HG02973 (cell line): ENCODE data around the gene KYAT1.
A peak's percentile ranks its signal among the peaks of the same experiment; 100 is the strongest.

ENCODE experiments used
- ATAC-seq: cut with Tn5 transposase; IDR thresholded peaks from one replicate; pipeline ENCODE4 v1.9.1; 2021; ENCODE audit warnings: moderate library complexity; ENCODE audit not compliant: unreplicated experiment

KYAT1 gene

GRCh38 chr9:128786681-128787601 lies 94.8 kb downstream of the KYAT1 start, which contains the start of gene TBC1D13:
Gene TBC1D13, plus strand, starts transcription at chr9:128787253. Its CDS starts 101 bp downstream, at chr9:128787354.
- ATAC-seq = peak; percentile 71

DNA sequence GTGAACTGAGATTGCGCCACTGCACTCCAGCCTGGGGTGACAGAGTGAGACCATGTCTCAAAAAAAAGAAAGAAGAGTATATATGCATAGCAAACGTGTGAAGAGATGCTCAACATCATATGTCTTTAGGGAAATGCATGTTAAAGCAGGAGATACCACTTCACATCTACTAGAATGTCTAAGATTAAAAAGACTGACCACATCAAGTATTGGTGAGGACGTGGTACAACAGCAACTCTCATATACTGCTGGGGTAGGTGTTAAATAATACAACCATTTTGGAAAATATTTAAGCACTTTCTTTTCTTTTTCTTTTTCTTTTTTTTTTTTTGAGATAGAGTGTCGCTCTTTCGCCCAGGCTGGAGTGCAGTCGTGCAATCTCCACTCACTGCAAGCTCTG lies 96.3 kb downstream of the KYAT1 start:
- ATAC-seq = no peak
